Stimulated activated CD8-positive, alpha-beta memory T cell treated with anti-CD3 and anti-CD28 coated beads, Interleukin-15, amount 100 ng/mL, for 4 hours (primary cell): Measurements from ENCODE around the gene LINS1.
A peak's percentile ranks its signal among the peaks of the same experiment; 100 is the strongest.
"Not testable (repeated sequence)": the region's sequence is repeated elsewhere in the genome, so short reads cannot be mapped to it uniquely, and the experiment has no call there.

Experiments used
- DNase-seq, 2 donors: peaks; one replicate each; pipeline ENCODE4 v3.0.0-alpha.2; 2020; ENCODE audit warnings: low read depth in 2 of 2

Gene LINS1

DNA sequence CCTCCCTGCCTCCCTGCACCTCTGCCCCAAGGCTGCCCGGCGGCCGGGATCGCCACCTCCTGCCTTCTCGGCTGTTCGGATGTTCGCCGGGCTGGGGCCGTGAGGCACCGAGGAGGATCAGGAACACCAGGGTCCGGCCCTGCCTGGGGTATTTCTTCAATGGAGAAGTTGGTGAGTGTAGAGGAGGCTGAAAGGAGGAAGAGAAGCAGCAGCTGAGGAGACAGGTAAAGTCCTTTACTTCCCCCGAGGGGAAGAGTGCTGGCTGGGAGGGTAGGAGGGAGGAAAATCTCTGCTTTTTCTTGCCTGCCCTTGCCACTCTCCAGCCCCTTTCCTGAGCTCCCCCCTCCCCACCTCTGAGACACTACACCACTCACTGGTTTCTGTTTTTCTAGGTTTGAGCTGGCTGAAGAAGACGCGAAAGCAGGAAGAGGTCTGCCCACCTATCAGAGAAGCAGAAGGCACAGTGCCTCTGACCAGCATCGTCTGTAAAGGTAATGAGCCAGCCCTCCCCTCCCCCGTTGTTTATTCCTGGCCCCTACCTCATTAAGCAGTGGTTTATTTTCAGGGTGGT, 924 bp upstream of the LINS1 start:
- no peak for DNase-seq

DNA sequence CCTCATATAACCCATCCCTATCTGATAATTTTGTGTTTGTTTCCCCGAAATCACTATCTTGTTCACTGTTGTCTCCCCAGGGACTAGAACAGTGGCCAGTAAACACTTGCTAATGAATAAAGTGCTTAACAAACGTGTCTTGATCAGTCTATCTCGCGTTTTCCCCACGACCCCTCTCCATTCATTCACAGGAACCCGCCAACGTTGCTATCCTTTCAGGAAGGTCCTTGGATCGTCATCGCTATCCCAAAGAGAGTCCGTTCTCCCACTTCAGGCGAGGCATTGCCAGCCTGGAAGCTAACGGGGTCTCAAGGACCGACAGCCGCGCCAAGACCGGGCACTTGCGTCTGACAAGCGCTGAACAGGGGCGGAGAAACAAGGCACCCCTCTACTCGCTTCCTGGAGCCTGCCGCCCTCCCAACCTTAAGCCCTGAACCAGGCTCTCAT, 344 bp downstream of the LINS1 start:
- no peak for DNase-seq

DNA sequence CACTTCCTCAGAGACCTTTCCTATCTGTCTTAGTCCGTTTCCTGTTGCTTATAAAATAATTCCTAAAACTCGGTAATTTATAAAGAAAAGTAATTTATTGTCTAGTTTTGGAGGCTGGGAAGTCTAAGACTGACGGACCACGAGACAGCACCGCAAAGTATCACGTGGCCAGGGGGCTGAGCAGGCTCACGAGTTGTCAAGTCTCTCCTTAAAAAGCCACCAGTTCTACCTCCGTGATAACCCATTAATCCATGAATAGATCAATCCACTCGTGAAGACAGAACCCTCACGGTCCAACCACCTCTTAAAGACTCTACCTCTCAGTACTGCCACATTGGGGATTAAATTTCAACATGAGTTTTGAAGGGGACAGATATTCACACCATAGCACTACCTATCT, 821 bp downstream of the LINS1 start:
- peak; percentile 12 to 25 for DNase-seq

DNA sequence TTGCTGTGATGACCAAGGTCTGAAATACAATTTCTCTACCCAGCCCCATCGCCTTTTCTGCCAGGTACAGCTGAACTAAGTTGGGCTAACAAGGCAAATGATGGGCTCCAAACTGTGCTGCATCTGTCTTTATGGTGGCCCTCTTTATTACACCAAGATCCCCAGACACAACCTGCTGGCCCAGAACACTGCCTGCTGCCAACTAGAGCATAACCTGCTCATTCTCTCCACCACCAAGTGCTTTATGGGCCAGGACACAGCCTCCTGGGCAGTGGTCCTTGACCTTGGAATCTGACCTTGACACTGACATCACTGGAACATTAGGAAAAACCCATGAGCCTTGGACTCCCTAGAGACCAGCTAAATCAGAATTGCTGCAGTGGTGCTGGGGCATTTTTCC, 3.3 kb downstream of the LINS1 start:
- DNase-seq, result no peak

DNA sequence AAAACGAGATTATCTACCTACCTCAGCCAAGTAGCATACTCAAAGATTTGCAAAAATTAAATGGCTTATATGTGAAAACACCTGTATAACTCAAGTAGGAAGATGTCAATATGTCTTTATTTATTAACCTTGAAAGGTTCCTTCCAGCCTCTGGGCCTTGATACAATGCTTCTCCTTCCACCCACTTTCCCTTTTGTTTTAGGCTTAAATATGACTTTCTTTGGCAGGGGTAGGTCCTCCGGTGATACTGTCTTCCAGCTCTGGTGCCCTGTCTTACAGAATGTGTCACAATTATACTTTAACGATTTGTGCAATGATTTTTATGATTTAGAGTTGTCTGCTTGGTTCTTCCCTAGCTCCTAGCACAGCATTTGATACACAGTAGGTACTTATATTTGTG, 4.1 kb downstream of the LINS1 start:
- no peak for DNase-seq

DNA sequence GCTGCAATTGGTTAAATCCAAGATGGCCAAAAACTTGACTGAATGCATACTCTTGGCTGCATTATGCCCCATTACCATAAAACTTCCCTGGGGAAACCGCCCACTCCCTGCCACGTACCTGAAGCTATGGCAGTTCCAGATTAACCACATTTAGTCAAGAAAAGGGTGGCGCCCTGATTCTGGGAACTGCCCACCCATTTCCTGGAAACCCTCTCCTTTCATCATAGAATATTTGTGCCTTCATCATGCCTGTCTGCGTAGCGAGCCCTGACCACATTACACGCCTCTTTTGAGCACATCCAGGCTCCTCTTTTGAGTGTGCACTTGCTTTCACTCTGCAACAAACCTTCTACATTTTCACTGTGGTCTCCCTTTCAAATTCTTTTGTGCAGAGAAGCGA, 5.2 kb downstream of the LINS1 start:
- peak; percentile 78 to 93 for DNase-seq

DNA sequence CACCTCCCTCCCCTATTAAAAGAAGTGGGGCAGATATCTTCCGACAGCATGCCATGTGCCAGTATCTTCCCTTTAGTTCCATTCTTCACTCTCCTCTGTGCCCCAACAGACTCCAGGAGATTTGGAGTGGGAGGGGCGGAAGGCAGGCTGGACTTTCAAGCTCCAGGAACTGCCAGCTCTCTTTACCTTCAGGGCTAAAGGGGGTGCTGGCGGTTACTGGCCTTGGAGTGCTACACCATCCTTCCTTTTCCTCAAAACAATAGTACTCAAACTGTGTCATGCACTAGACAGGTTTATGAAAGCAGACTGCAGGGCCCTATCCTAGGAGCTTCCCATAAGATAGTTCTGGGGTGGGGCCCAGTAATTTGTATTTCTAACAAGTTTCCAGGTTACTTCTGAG, 6.0 kb downstream of the LINS1 start:
- DNase-seq, result no peak

DNA sequence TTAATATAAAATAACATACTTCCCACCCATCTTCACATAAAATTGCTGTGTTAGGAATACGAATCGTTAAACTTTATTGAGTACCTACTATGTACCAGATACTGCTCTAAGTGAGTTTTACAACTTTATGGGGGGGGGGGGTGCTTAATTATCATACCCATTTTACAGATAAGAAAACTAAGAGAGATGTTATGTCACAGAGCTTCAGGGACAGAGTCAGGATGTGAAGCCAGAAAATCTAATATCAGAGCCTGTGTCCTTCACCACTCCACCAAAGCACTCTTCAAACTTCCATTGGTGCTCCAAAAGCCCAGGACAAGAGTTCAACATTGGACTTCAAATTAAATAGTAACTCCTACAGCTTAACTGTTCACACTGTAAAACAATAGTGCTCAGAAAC, 8.6 kb downstream of the LINS1 start:
- DNase-seq, result no peak

DNA sequence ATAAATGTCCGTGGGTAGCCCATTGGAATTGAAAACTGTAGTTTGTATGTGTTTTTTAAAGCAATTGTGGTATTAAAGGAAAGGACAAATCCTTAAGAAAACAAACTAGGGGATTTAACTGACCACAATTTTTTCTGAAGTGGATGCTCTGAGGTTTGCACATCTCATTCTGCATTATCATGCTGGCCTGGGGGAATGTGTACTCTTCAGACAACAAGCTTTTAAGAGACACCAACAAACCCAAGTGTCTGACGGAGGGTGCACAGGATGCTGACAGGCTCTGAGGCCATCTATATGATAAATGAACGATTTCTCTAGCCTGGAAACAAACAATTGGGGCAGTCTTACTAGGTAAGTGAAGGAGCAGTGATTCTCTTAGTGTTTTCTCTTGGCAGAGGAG, 9.1 kb downstream of the LINS1 start:
- no peak for DNase-seq

DNA sequence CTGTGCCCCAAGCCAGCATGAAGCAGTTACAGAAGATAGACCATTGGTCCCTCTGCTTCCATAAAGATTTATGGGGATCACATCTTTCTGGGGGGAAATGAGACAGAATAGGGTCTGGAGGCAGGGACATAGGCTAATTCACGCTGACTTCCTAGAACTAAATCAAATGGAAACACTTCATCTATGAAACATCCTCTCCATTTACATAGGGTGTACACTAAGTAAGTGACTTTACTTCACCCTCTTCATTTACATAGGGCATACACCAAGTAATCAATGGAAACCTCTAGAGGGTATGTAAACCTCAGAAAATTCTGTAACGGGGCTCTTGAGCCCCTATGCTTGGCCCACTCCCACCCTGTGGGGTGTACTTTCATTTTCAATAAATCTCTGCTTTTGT, 10.1 kb downstream of the LINS1 start:
- no peak for DNase-seq

DNA sequence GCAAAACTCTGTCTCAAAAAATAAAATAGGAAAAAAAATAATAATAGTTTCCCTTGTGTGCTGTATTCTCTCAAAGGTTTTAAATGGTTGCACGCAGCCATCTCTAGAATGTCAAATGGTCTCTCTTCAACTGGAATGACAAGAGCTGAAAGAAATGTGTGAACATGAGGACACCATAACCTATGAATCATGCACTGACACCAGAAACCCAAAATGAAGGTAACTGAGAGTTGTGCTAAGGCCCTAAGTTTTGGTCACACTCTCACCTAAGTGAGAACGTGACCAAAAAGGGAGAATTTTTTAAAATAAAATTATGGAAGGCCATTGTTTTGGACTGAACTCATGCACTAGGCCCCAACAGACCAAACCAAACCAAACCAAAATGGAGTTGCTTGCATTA, 10.8 kb downstream of the LINS1 start:
- DNase-seq, result not testable (repeated sequence)

DNA sequence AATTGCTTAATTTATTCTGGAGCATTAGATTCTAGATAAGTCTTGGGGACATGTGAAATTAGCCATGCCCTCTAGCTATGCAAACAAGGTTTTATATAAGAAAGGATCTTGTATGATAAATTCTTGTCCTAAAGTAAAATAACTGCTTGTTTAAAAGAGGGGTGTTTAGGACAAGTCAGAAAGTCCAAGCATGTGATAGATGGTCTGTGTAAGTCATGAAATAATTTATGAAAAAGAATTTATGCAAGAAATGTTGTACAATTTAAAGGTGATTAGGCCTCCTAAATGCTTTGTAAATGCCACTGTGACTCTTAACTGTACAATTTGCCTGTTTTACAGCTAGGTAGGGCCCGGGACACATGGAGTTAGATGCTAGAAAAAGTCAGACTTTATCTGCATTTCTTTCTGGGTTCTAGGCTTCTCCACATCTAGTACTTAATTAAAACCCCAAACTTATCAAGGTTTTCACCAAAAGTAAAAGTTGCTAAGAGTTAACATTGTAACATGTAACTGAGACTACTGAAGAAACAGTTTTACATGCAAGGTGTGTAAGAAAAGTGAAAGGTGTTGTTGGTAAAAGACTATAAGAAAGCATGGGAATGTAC, 13.2 kb downstream of the LINS1 start:
- no peak for DNase-seq

DNA sequence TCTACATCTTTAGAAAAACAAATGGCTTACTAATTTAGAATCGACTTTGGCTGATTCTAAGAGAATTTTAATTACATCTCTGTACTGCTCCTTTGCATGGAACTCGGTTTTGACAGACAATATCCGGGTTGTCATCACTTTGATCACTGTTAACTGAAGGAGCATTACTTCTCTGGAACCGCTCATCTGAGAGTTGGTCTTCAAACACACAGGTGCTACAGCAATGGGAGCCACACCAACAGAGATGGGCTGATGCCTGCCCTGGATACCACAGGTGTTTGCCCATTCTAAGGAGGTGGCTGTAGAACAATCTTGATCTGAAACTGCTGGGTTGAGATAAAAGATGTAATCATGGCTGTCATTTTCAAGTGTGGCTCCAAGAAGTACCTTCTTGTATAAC, 21.6 kb downstream of the LINS1 start:
- no peak for DNase-seq

DNA sequence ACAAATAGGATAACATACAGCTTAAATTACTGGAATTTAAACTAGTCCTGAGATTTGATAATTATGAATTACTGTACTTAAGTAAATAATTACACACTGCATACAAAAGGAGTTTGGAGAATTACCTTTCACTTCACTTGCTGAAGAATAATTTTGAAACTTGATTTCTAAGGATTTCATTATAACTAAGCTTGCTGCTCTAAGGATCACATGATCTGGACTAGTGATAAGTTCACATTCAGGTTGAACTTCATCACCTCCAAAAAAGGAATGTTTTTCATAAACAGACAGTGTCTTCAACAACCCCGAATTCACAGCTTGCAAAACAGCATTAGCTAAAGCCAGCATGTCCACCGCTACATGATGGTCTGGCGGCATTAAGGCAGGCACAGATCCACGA, 28.5 kb downstream of the LINS1 start:
- DNase-seq, result no peak

DNA sequence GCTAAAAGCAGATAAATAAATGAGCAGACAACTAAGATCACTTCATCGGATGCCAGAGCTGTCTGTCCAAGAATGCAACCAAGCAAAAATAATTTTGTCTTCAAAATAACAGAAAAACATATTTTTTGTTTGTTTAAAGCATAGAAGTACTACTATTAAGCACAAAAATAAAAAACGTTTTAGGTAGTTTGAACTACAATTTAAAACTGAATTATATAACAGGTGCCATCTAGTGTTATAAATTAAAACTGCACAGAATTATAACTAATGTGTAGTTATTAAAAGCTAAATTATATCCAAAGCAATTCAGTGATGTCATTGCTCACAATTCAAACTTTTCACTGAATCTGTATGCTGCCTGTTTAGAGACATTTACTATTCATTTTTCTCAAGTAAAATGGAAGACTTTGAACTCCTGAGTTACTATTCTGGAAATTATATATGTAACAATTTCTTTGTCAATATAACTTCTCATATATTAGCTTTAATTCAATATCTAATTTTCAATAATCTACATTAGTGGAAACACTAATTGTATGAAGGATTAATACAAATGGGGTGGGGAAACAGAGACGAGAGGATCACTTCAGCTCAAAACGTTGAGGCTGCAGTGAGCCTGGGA, 29.5 kb downstream of the LINS1 start:
- DNase-seq, result no peak

DNA sequence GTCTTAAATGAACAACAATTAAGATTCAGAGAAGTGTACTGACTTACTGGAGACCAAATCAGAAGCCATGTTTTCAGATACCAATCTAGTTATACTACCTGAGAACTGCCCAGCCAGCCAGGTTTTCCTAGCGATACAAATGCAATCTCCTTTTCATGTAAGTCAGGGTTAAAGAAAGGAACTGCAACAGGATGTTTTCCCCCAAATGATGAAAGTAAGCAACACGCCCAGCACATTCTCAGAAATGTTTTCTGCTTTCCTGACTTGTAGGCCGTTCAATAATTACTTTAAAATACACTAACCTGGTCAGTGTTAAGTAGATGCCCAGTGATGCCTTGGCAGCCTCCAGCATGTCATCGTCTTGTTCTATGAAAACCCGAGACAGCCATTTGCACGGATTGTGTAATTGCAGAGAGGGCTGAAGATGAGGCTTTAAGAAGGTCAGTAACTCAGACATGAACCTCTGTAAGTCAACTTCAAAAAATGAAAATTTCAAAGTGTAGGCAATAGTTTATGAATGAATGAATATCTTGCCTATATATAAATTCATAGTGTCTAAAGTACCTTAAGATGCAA, 30.3 kb downstream of the LINS1 start:
- DNase-seq, result no peak

DNA sequence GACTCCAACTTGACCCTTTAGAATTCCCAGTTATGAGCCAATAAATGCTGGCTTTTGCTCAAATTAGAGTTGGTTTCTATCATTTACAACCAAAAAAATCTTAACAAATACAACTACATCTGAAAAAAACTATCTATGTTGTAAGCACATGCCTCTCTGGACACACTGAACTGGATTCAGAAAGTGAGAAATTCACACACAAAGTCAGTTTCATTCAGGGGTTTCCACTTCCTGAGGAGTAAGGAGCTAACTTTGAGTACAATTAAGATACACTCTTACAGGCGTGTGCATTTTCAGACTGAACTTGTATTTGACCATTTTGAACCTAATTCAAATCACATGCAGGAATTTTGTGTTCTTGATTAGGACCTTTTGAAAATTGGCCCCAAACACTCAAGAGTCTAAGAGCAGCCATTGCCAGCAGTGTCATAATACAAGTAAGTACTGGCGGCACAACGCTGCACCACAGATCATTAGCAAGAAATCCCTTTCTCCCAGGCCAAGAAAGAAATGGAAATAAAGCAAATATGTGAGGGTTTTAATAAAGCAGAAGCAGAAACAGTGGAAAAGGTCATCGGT, 31.2 kb downstream of the LINS1 start:
- no peak for DNase-seq

DNA sequence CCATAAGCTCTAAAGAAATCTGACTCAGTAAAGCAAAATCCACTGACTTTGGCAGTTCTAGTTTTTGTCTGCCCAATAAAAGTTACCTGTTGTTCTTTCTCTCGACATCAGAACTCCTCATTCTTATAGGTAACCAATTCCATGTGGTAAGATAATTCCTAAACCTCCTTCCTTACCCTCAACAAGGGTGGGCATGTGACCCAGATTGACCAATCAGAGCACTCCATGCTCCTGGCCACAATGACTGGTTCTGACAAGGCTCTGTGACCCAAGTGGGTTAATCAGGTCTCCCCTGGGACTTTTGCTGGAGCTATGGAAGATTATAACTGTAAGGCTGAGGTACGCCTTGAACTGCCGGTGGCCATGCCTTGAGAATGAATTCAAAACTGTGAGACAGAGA, 31.7 kb downstream of the LINS1 start:
- DNase-seq, result no peak

DNA sequence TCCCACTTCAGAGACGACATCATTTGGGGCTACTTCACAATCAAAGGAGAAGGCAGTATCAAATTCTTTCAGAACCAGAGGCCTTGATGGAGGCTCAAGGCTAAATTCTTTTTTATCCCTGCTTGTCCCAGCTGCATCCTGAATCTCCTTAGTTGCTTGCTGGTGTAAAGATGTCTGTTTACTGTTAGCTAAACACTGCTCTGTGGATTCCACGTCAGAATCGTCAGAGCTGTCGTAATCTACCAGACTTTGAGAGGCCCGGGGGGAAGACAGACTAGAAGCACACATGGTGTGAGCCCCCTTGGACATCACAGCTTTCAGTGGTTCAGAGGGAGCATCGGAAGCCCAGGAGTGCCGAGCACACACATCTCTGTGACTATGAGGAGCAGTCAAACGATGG, 32.6 kb downstream of the LINS1 start:
- no peak for DNase-seq

DNA sequence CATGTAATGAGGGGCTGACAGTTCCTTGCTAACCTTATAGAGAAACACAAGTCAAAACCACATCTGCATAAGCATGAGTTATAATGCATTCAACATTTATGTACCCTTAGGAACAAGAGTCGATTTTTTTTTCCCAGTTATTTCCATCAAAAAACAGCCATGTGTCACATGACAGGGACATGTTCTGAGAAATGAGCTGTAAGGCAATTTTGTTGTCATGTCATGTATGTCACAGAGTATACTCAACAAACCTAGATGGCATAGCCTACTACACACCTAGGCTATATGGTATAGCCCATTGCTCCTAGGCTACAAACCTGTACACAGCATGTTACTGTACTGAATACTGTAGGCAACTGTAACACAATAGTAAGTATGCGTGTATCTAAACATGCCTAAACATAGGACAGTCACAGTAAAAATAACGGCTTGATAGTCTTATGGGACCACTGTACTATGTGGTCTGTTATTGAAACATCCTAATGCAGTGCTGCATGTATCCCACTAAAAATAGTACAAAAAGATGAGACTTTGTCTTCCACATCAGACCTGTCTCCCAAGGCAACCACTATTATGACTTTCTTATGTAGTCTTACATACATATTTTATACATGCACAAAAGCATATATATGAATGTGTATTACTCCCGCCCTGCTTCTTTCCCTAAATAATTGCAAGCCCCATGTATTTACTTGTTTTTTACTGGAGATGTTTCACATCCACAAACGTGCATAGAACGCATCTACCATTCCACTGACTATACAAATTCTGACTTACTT, 34.9 kb downstream of the LINS1 start:
- no peak for DNase-seq

DNA sequence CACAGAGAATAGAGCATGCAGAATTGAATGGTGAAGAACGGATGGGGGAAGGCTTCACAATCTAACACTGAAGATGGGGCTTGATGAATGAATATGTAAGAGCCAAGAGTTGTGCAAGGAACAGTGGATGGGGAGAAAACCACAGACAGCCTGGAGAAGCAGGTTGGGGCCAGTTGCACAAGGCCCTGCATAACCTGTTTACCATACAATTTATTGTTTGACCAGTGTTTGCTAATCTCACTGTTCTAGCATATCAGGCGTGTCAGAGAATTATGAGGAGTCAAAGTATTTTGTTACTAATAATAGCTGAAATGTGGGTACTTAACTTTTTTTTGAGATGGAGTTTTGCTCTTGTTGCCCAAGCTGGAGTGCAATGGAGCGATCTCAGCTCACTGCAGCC, 36.4 kb downstream of the LINS1 start:
- DNase-seq, result no peak

DNA sequence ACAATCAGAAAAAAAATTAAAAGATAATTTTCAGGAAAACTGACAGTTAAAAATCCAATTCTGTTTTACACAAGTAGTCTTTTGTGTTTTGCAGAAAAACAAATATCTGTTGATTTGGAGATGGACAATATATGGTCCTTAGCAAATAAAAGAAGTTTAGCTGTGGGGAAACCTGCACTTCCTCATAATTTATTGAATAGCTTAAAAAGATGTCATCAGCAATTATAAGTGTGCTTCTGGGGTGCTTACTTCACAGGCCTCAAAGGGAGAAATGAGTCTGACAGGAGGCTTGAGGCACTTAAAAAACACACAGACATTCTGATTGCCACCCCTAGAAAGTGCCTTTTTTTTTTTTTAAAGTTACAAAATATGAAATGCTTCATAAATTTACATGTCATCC, 41.7 kb downstream of the LINS1 start:
- DNase-seq, result no peak
